Measurements from ENCODE around the gene SLC17A7.
"Not testable (repeated sequence)": the region's sequence is repeated elsewhere in the genome, so short reads cannot be mapped to it uniquely, and the experiment has no call there.

SLC17A7 gene

DNA sequence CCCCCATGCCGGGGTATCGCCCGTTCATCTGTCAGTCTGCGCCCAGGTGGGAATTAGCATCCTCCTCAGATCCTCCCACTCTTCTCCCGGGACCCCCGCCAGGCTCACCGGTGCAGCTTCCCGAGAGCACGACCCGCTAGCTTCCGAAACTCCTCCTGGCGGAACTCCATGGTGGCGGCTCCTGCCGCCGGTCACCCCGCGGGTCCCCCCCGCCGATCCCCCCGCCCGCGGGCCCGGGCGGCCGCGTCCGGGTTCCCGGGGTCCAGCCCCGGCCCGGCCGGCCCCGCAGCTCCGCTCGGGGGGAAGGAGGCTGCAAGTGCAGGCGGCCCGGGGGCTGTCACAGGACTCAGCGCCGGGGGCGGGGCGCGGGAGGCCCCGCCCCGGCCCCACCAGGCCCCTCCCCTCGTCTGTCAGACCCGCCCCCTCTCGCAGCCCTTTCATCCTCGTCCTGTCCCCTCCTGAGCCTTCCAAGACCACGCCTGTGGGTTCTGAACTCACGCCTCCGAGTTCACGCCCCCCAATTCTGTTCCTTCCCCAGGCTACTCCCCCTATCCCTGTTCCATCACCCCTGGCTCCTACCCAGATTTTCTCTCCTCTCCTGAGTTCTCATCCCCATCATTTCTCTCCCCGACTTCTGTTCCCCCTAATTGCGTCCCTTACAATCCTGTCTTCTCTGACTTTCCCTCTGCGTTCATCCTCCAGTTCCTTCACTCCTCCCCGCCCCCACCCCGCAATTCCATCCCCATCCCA, at the start of gene SLC17A7:
Gene SLC17A7, minus strand, starts transcription at position 318 of the 750 bp plus-strand sequence. Its CDS starts 148 bp downstream, at position 170.
- no peak for DNase-seq

DNA sequence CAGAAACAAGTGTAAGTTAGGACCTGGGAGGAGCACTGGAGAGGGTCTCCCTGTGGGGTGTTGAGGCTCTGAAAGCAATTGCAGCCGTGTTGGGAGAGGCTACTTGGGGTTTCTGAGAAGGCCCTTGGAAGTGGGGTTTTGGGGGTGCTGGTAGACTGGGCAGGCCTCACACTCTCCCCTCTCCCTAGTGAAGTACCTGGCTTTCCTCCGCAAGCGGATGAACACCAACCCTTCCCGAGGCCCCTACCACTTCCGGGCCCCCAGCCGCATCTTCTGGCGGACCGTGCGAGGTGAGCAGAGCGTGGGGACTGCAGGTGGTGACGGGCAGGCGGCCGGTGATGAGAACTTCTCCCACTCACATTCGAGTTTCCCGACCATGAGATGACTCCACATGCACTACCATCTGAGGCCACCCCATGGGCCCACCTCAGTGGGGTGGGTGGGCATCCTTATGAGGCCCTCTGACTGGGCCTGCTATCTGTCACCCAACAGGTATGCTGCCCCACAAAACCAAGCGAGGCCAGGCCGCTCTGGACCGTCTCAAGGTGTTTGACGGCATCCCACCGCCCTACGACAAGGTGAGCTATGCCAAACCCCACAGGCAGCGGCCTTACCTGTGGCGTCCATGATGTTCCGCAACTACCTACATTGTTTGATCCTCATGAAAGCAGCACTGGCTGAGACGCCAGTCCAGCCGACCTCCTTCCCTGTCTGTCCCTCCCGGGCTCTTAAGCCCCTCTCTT, 49.1 kb upstream of the SLC17A7 start:
- DNase-seq: no peak

DNA sequence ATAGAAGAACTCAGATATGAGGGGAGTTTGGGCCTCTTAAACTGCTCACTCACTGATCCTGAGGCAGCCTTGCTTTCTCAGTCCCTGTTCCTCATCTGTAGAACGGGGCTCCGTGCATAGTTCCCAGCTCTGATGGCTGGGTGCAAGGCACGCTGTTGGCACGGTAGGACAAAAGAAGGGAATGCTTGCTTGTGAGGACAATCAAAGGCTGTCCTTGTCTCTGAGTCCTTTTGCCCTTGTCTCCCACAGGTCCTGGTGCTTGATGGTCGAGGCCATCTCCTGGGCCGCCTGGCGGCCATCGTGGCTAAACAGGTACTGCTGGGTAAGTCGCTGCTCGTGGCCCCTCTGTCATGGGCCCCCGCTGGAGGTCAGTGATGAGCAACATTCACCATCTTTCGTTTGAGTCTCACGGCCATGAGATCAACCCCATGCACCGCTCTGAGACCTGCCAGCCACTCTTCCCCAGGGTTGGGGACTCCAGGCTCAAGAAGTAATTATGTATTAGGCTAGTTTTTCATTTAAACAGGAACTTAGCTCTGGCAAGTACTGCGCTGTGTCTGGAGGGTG, 48.4 kb upstream of the SLC17A7 start:
- DNase-seq: no peak

DNA sequence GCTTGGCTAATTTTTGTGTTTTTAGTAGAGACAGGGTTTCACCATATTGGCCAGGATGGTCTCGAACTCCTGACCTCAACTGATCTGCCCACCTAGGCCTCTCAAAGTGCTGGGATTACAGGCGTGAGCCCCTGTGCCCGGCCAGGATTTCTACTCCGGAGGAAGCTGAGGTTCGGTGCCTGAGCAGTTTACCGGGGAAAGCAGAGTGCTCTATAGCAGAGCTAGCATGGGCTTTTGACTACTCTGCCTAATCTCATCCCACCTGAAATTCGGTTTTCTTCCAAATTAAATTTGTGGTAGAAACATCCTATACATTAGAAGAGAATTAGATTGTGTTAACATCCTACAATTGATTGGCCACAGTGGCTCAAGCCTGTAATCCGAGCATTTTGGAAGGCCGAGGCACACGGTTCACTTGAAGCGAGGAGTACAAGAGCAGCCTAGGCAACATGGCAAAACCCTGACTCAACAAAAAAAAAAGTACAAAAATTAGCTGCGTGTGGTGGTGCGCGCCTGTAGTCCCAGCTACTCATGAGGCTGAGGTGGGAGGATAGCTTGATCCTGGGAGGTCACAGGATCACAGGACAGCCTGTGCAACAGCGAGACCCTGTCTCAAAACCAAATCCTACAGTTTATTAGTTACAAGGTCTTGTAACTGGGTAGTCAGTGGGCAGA, 47.7 kb upstream of the SLC17A7 start:
- no peak for DNase-seq

DNA sequence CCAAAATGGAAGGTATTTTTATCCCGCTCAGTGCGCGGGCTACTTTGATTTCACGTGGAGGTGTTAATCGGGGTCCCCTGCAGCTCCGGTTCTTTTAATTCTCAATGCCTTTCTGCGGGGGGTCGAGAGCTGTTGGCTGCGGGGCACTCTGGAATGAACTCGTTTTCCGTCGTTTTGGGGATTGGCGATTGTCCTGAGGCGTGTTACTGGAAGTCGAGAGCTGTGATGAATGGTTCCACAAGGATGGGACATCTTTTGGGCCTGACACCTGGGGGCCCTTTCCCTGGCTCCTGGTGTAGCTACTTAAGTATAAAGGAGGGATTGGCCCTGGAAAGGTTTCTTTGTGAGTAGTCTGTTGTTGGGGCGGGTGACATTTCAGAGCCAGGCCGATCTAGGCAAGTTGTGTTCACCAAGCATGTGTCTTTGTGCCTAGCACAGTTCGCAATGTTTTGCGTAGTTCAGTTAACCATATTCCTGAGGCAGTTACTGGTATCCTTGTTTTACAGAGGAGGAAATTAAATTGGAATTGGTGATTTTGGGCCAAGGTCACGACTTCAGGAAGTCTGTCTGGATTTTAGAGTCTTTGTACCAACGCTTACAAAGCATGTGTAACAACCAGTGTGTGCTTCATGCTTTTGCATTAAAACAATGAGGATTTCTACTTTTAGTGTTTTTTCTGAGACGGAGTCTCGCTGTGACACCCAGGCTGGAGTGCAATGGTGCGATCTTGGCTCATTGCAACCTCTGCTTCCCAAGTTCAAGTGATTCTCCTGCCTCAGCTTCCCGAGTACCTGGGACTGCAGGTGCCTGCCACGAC, 46.9 kb upstream of the SLC17A7 start:
- no peak for DNase-seq

DNA sequence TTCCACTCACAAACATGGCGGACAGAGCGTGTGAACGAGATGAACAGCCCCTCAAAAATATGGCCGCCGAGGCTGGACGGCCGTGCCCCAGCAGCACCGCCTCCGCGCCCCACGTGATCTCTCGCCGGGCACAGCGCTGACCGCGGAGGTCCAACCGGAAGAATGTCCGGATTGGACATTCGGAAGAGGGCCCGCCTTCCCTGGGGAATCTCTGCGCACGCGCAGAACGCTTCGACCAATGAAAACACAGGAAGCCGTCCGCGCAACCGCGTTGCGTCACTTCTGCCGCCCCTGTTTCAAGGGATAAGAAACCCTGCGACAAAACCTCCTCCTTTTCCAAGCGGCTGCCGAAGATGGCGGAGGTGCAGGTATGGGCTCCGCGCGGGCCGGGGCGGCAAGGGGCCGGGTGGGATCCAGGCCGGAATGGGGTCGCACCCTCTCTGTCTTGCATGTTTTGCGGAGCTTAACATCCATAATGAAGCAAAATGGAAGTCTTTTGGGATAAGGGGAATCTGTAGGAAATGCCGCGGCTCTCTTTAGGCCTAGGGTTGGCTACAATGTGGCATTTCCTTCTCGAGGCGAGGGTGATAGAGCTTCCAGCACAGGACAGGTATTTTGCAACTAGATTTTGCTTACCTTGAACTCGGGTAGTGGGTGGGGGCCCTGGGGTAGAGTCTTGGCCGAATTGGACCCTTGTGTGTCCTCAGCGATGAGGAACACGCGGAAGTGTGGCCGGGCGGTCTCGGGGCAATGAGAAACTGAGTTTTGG, 46.1 kb upstream of the SLC17A7 start, which contains the start of gene RPL13A:
Gene RPL13A, plus strand, starts transcription at position 332 of the 769 bp plus-strand sequence. Its CDS starts 22 bp downstream, at position 354.
- DNase-seq: peak; percentile 79

DNA sequence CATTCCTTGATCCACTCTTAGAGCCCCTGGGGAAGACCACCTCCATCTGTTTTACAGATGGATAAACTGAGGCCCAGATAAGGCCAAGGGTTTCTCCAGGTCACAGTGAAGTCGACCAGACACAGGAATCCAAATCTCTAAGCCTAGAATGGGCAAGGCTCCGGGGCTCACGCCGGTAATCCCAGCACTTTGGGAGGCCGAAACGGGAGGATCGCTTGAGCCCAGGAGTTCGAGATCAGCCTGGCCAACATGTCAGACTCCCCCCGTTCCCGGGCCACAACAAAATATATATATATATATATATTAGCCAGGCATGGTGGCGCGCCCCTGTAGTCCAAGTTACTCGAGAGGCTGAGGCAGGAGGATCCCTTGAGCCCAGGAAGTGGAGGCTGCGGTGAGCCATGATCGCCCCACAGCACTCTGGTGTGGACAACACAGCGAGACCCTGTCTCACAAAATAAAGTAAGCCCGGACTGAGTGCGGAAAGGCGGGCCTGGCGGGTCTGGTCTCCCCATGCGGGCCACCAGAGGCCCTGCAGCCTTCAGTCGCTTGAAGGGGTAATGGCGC, 45.5 kb upstream of the SLC17A7 start:
- DNase-seq: no peak

DNA sequence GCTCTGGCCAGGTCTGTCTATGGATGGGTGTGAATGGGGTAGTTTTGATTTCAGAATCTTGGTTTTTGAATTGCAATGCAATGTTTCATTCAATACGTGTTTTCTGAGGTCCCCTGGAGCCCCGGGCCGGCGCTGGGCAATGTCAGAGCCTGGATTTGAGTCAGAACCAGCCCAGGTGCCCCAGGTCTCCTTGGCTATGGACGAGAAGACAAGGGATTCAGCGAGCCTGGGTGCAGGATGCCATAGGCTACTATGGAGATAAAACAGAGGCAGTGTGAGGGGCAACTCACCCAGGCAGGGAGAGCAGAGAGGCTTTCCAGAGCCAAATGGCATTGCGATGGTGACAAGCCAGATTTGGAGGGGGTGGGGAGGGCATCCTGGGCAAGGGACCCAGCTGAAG, 44.9 kb upstream of the SLC17A7 start:
- DNase-seq: no peak

DNA sequence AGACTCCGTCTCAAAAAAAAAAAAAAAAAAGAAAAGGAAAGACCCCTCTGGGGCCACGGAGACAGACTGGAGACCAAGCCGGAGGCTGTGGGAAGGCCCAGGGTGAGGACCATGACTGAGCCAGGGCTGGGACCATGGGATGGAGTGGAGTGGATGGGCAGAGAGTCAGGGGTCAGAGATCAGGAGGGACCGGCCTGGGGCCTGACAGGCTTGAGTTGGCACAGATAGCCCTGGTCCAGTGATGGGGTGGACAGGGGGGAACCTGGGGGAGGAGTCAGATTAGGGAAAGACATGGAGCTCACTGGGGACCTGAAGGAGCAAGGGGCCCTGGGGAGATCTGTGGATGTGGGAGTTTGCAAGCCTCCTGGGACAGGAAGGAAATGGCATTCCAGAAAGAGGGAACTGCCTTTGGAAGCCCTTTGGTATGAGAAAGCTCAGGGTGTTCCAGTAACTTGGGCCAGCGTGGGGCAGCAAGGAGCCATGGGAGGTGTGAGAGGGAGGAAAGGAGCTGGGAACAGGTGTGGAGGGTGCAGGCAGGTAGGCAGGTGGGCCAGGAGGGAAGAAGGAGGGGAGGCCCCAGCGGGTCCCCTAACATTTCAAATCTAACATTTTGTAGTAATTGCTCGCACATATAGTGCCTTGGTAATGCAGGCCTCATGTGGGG, 39.8 kb upstream of the SLC17A7 start:
- DNase-seq: no peak

DNA sequence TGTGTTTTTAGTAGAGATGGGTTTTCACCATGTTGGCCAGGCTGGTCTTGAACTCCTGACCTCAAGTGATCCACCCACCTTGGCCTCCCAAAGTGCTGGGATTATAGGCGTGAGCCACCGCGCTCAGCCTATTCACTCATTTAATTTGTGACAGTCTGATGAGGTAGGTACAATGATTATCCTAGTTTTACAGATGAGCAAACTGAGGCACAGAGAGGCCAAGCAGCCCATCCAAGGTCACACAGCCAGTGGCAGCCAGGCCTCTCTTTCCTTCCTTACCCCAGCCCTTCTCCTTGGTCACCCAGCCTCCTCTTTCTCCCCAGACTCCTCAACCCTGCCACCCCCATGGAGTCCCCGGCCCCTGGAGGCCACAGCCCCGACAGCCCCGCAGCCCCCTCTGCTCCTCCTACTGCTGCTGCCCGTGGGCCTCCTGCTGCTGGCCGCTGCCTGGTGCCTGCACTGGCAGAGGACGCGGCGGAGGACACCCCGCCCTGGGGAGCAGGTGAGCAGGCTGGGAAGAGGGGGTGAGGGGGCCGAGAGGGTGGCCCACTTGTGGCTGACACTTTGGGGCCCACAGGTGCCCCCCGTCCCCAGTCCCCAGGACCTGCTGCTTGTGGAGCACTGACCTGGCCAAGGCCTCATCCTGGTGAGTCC, 38.8 kb upstream of the SLC17A7 start:
- no peak for DNase-seq

DNA sequence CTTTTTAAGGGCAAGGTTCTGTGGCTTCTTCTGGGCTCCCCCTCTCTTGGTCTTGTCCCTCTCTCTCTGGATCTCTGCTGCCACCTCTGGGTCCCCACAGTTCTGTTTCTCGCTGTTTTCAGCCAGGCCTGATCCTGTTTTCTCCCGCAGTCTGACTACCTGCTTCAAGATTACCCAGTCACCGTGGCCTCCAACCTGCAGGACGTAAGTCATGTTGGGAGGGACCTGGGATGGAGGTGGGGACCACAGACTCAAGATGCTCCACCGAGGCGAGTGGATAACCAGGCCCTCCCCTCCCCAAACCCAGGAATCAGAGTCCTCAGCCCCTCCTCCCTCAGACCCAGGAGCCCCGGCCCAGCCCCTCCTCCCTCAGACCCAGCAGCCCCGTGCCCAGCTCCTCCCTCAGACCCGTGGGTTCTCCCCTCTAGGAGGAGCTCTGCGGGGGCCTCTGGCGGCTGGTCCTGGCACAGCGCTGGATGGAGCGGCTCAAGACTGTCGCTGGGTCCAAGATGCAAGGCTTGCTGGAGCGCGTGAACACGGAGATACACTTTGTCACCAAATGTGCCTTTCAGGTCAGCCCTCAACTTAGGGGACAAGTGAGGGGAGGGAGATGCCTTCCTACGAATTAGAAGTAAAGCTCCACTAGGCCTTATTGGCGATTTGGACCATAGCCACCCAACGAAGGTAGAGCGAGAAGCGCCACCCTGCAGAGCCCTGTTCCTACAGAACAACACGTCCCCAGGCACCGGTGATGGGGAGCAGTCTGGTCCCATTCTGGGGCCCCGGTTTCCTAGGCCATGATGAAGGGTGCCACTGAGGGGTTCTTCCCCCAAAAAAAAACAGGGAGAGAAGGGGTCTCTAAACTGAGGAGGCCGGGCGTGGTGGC, 34.9 kb upstream of the SLC17A7 start:
- DNase-seq: no peak

DNA sequence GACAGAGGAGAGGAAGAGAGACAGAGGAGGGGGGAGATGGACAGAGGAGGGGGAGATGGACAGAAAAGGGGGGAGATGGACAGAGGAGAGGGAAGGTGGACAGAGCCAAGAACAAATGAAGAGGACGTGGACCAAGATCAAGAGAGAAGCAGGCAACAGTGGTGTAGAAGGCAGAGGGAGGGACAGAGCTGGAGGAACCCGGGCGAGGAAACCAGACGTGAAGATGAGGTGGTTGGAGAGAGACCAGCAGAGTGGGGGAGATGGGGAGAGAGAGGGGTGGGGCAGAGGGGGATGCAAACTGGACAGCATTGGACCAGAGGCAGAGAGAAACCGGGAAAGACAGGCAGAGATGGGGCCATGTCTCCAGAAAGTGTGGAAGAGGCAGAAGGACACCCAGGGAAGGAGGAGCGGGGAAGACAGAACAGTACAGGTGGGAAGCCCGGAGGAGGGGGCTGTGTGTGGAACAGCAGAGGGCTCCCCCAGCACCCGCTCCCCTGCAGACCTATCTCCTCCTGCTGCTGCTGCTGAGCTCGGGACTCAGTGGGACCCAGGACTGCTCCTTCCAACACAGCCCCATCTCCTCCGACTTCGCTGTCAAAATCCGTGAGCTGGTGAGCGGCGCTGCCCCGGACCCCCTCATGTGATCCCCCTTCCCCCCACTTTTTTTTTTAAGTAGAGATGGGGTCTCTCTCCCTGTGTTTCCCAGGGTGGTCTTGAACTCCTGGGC, 34.0 kb upstream of the SLC17A7 start:
- no peak for DNase-seq

DNA sequence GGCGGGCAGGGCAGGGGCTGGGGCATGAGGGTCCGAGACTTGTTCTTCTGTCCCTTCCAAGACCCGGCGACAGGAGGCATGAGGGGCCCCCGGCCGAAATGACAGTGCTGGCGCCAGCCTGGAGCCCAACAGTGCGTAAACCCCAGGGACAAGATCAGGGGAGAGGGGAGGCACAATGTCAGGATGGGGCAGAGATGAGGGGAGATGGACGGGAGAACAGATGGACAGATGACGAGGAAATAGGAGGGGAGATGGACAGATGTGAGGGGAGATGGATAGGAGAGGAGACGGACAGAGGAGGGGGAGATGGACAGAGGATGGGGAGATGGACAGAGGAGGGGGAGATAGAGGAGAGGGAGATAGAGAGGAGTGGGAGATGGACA, 33.2 kb upstream of the SLC17A7 start:
- DNase-seq: no peak

DNA sequence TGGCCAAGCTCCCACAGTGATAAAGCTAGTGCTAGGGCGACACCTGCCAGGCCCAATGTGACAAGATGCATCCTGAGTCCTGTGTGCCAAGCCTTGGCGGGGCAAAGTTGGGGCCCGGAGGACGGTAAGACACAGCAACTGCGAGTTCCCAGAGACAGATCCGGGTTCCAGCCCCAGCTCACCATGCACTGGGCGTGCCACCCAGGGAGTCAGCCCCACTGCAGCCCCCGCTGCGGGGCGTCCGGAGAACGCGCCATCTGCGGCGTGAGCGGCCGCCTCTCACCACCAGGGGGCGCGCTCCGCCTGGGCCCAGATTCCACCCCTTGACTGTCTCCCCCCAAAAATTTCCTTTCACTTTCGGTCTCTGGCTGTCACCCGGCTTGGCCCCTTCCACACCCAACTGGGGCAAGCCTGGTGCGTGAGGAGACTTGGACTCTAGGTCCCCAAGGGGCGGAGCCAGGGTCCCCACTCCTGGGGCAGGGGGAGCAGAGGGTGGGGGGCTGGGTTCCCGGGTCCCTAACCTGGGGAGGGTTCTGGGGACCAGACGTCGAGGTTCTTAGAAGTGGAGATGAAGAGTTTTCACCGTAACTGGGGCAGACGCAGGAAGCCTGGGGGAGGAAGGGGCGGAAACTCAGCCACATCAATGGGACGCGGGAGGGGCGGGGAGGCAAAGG, 32.7 kb upstream of the SLC17A7 start, which contains the start of gene FLT3LG:
Gene FLT3LG, plus strand, starts transcription at position 348 of the 674 bp plus-strand sequence. CDS start 425 bp downstream, outside the sequence.
- no peak for DNase-seq

DNA sequence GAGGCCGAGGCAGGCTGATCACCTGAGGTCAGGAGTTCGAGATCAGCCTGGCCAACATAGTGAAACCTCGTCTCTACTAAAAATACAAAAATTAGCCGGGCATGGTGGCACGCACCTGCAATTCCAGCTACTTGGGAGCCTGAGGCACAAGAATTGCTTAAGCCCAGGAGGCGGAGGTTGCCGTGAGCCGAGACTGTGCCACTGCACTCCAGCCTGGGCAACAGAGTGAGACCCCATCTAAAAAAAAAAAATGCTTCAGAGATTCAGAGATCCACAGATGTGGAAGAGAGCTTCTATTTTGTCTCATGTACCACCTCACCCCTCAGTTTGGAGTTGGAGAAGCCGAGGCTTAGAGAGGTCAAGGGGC, 32.2 kb upstream of the SLC17A7 start:
- DNase-seq: not testable (repeated sequence)

DNA sequence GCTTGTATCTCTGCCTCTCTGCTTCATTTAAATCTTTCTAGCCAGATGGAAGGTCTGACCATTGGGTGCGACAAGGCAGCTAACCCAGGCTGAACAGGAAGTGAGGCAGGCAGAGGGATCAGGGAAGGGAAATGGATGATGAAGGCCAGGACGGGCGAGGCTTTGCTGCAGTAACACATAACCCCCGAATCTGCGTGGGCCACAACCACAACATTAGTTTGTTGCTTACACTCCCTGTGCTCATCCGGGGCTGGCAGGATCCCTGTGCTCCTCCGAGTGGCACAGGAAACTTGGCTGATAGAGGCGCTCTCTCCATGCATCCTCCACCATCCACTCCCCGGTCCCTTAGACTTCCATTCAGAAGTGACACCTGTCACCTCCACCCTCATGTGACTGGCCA, 31.6 kb upstream of the SLC17A7 start:
- DNase-seq: no peak

DNA sequence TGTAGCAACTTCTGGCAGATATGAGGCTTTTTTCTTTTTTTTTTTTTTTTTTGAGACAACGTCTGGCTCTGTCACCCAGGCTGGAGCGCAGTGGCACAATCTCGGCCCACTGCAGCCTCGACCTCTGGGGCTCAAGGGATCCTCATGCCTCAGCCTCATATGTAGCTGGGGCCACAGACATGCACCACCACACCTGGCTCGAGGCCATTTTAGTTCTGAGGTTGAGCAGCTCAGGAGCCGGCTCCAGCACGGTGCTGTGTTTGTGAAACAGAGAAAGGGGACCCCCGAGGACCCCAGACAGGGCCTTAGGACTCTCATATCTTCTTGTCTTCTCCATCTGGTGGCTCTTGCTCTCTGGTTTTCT, 29.3 kb upstream of the SLC17A7 start:
- DNase-seq: no peak

All from SIG-M5 (cell line).